ENCODE data around the gene POMP.

The POMP gene

GRCh38 chr13:28658796-28659620 is at the start of gene POMP:
Gene POMP (plus strand): TSS chr13:28659130. CDS start chr13:28659185, 55 bp downstream.
- ATAC-seq (peak; percentile 94), DNase-seq (peak; percentile 95)
- H3K36me3 Mint-ChIP-seq (ENCODE audit: low read depth) = peaks cover 43% of the 10 kb centered on the region
- no peaks in the 10 kb centered on the region for H3K27me3 Mint-ChIP-seq
- no peaks in the 10 kb centered on the region for H3K9me3 Mint-ChIP-seq
- H3K27ac Mint-ChIP-seq = peak within 1 kb of the TSS; percentile 98
- peaks cover 55% of the 10 kb centered on the region for H3K4me1 Mint-ChIP-seq
- H3K4me3 Mint-ChIP-seq = peak within 1 kb of the TSS; percentile 87

GRCh38 chr13:28609381-28609780 is 49.5 kb upstream of the POMP start:
- Mint-ChIP-seq H3K9me3 (no peaks in the 10 kb centered on the region), H3K4me1 (peaks cover 28% of the 10 kb centered on the region), H3K27me3 (no peaks in the 10 kb centered on the region), H3K36me3 (ENCODE audit: low read depth) (no peaks in the 10 kb centered on the region), H3K4me3 (no peak overlapping the region), H3K27ac (no peak overlapping the region)
- ATAC-seq = no peak
- DNase-seq = no peak

- Mint-ChIP-seq H3K9me3 (no peaks in the 10 kb centered on the region), H3K36me3 (ENCODE audit: low read depth) (no peaks in the 10 kb centered on the region), H3K27me3 (no peaks in the 10 kb centered on the region), H3K27ac (no peak overlapping the region), H3K4me1 (peaks cover 28% of the 10 kb centered on the region), H3K4me3 (no peak overlapping the region)
- ATAC-seq (no peak), DNase-seq (no peak)
Measured at GRCh38 chr13:28609926-28610325, 49.0 kb upstream of the POMP start.

- ATAC-seq (no peak), DNase-seq (no peak)
- Mint-ChIP-seq H3K4me1 (peaks cover 28% of the 10 kb centered on the region), H3K27me3 (no peaks in the 10 kb centered on the region), H3K4me3 (no peak overlapping the region), H3K9me3 (no peaks in the 10 kb centered on the region), H3K27ac (no peak overlapping the region), H3K36me3 (ENCODE audit: low read depth) (no peaks in the 10 kb centered on the region)
Measured at GRCh38 chr13:28610996-28611395, 47.9 kb upstream of the POMP start.

DNA sequence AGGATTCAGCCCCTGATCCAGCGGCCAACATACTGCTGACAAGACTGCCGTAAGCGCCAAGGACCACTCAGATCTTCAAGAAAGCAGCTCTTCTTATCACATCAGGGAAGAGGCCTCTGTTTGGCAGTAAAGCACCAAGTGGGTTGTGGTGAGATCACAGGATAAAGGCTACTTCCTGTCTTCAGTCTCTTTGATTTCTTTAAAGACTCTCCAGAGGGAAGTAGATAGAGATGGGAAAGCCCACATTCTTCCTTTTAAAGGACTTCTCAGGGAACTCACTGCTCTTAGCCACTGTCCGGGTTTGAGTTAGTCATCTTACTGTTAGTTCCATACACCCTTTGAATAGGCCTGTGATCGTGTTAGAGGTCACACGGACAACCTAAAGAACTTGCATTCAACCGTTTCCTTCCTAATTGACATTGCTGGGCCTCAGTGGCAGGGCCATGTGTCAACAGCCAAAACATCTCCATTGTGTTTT is 47.2 kb upstream of the POMP start:
- H3K36me3 Mint-ChIP-seq (ENCODE audit: low read depth) = no peaks in the 10 kb centered on the region
- H3K4me3 Mint-ChIP-seq = no peak overlapping the region
- no peaks in the 10 kb centered on the region for H3K9me3 Mint-ChIP-seq
- ATAC-seq = peak; percentile 59
- H3K4me1 Mint-ChIP-seq = peaks cover 28% of the 10 kb centered on the region
- no peak for DNase-seq
- H3K27ac Mint-ChIP-seq = no peak overlapping the region
- no peaks in the 10 kb centered on the region for H3K27me3 Mint-ChIP-seq

DNA sequence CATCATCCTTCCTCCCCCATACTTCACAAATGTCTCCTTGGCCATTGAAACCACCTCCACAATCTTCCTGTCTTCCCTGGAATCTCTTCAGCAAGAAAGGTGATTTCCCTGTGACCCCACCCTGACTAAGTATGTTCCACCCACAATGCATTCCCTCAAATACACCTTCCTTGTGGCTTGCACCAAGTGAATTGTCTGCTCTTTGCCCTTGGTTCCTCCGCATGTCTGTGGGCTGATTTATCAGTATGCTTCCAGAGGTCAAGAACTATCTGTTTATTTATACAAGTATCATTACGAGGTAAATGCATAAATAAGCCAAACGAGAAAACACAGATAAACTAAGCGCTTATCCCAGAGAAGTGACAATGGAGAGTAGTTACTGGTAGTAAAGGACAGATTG is 45.4 kb upstream of the POMP start:
- no peaks in the 10 kb centered on the region for H3K36me3 Mint-ChIP-seq (ENCODE audit: low read depth)
- peaks cover 28% of the 10 kb centered on the region for H3K4me1 Mint-ChIP-seq
- H3K27me3 Mint-ChIP-seq = no peaks in the 10 kb centered on the region
- H3K4me3 Mint-ChIP-seq = no peak overlapping the region
- ATAC-seq (no peak), DNase-seq (no peak)
- H3K9me3 Mint-ChIP-seq = no peaks in the 10 kb centered on the region
- H3K27ac Mint-ChIP-seq = no peak overlapping the region

- no peak overlapping the region for H3K27ac Mint-ChIP-seq
- DNase-seq (no peak), ATAC-seq (no peak)
- peaks cover 23% of the 10 kb centered on the region for H3K4me1 Mint-ChIP-seq
- H3K27me3 Mint-ChIP-seq = no peaks in the 10 kb centered on the region
- no peaks in the 10 kb centered on the region for H3K36me3 Mint-ChIP-seq (ENCODE audit: low read depth)
- no peak overlapping the region for H3K4me3 Mint-ChIP-seq
- no peaks in the 10 kb centered on the region for H3K9me3 Mint-ChIP-seq
Measured at GRCh38 chr13:28615916-28616446, 42.9 kb upstream of the POMP start.

- no peaks in the 10 kb centered on the region for H3K27me3 Mint-ChIP-seq
- DNase-seq (no peak), ATAC-seq (no peak)
- peaks cover 3% of the 10 kb centered on the region for H3K4me1 Mint-ChIP-seq
- no peaks in the 10 kb centered on the region for H3K9me3 Mint-ChIP-seq
- H3K27ac Mint-ChIP-seq = no peak overlapping the region
- H3K4me3 Mint-ChIP-seq = no peak overlapping the region
- H3K36me3 Mint-ChIP-seq (ENCODE audit: low read depth) = no peaks in the 10 kb centered on the region
Measured at GRCh38 chr13:28618230-28618994, 40.5 kb upstream of the POMP start.

- peaks cover 10% of the 10 kb centered on the region for H3K4me1 Mint-ChIP-seq
- no peak overlapping the region for H3K4me3 Mint-ChIP-seq
- no peaks in the 10 kb centered on the region for H3K27me3 Mint-ChIP-seq
- no peaks in the 10 kb centered on the region for H3K9me3 Mint-ChIP-seq
- H3K36me3 Mint-ChIP-seq (ENCODE audit: low read depth) = no peaks in the 10 kb centered on the region
- no peak overlapping the region for H3K27ac Mint-ChIP-seq
- ATAC-seq (no peak), DNase-seq (no peak)
Measured at GRCh38 chr13:28620011-28620830, 38.7 kb upstream of the POMP start.

DNA sequence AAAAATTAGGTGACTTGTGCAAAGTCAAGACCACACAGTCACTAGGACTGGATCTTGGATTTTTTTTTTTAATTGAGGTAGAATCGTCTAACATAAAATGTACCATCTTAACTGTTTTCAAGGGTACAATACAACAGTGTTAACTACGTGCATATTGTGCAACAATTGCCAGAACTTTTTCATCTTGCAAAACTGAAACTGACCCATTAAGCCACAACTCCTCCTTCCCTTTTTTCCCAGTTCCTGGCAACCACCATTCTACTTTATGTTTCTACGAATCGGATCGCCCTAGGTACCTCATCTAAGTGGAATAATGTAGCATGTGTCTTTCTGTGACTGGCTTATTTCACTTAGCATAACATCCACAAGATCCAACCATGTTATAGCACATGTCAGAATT is 37.5 kb upstream of the POMP start:
- Mint-ChIP-seq H3K4me1 (peaks cover 10% of the 10 kb centered on the region), H3K27ac (no peak overlapping the region)
- no peak for DNase-seq

DNA sequence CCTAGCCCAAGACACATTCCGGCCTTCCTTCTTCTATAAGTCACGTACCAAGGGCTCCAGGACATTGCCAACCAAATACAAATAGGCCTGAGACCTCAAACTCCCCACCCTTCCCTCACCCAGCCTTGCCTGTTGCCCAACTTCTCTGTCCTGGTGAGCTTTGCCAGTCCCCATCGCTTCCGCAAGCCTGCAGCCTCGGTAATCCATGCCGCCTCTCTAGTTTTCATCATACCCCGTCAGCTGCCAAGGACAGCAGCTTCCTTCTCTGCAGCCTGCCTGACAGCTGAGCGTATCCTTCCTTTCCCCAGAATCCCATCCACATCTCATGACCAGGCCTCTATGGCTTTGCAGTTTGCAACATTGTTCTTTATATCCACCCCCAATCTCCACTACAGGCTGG is 36.6 kb upstream of the POMP start:
- H3K27ac Mint-ChIP-seq = no peak overlapping the region
- ATAC-seq = no peak
- no peaks in the 10 kb centered on the region for H3K9me3 Mint-ChIP-seq
- H3K4me1 Mint-ChIP-seq = peaks cover 10% of the 10 kb centered on the region
- no peak overlapping the region for H3K4me3 Mint-ChIP-seq
- H3K36me3 Mint-ChIP-seq (ENCODE audit: low read depth) = no peaks in the 10 kb centered on the region
- H3K27me3 Mint-ChIP-seq = no peaks in the 10 kb centered on the region
- DNase-seq = no peak

More for the DNA sequence above, 37.5 kb upstream of the POMP start:
- no peaks in the 10 kb centered on the region for H3K36me3 Mint-ChIP-seq (ENCODE audit: low read depth)
- H3K4me3 Mint-ChIP-seq = no peak overlapping the region
- no peaks in the 10 kb centered on the region for H3K27me3 Mint-ChIP-seq
- H3K9me3 Mint-ChIP-seq = no peaks in the 10 kb centered on the region
- ATAC-seq = no peak

GRCh38 chr13:28623782-28624706 is 34.9 kb upstream of the POMP start:
- H3K4me3 Mint-ChIP-seq = no peak overlapping the region
- peaks cover 1% of the 10 kb centered on the region for H3K27me3 Mint-ChIP-seq
- H3K4me1 Mint-ChIP-seq = peaks cover 10% of the 10 kb centered on the region
- no peak overlapping the region for H3K27ac Mint-ChIP-seq
- H3K36me3 Mint-ChIP-seq (ENCODE audit: low read depth) = no peaks in the 10 kb centered on the region
- no peak for DNase-seq
- H3K9me3 Mint-ChIP-seq = no peaks in the 10 kb centered on the region
- ATAC-seq = peak; percentile 54

- peaks cover 1% of the 10 kb centered on the region for H3K27me3 Mint-ChIP-seq
- no peaks in the 10 kb centered on the region for H3K9me3 Mint-ChIP-seq
- no peak overlapping the region for H3K4me3 Mint-ChIP-seq
- no peak for DNase-seq
- H3K27ac Mint-ChIP-seq = no peak overlapping the region
- no peaks in the 10 kb centered on the region for H3K36me3 Mint-ChIP-seq (ENCODE audit: low read depth)
- peaks cover 10% of the 10 kb centered on the region for H3K4me1 Mint-ChIP-seq
- no peak for ATAC-seq
Measured at GRCh38 chr13:28624707-28625432, 34.1 kb upstream of the POMP start.

Measured in activated naive CD8-positive, alpha-beta T cell treated with anti-CD3 and anti-CD28 coated beads, Interleukin-2, amount 50 U/mL, for 24 hours (primary cell).